HAP-1 (cell line): ENCODE measurements around the gene TSPOAP1.
"Not testable (repeated sequence)": the region's sequence is repeated elsewhere in the genome, so short reads cannot be mapped to it uniquely, and the experiment has no call there.

Experiments used
- DNase-seq, 2 experiments: peaks; one replicate each; pipeline ENCODE4 v3.0.0-alpha.2; 2016 to 2020; ENCODE audit warnings: low spot score in 2 of 2
- H3K27me3 ChIP-seq: fragments of 250-450 bp; sonication (Bioruptor Pico); 2 replicates; pipeline ENCODE4 v1.5.1; 2020; ENCODE audit warnings: low read depth, mild to moderate bottlenecking, moderate library complexity
- H3K36me3 ChIP-seq: fragments of 250-450 bp; sonication (Bioruptor Pico); replicated peaks from 2 replicates; pipeline ENCODE4 v1.5.1; 2020; ENCODE audit warnings: mild to moderate bottlenecking
- H3K4me1 ChIP-seq: fragments of 250-450 bp; sonication (Bioruptor Pico); 2 replicates; pipeline ENCODE4 v1.5.1; 2020; ENCODE audit warnings: mild to moderate bottlenecking
- H3K4me3 ChIP-seq: fragments of 250-450 bp; sonication (Bioruptor Pico); 2 replicates; pipeline ENCODE4 v1.5.1; 2020; ENCODE audit warnings: mild to moderate bottlenecking, moderate library complexity
- H3K9me3 ChIP-seq: fragments of 250-450 bp; sonication (Bioruptor Pico); 2 replicates; pipeline ENCODE4 v1.5.1; 2020; ENCODE audit warnings: mild to moderate bottlenecking, moderate library complexity
- in situ Hi-C: fragments of 300-500 bp; cut with MboI; formaldehyde crosslinking; loops from 3 replicates; pipeline ENCODE4 v1.14.3; 2020; ENCODE audit warnings: low sequenced_read_pairs, inconsistent platforms, mixed read lengths

The TSPOAP1 gene

DNA sequence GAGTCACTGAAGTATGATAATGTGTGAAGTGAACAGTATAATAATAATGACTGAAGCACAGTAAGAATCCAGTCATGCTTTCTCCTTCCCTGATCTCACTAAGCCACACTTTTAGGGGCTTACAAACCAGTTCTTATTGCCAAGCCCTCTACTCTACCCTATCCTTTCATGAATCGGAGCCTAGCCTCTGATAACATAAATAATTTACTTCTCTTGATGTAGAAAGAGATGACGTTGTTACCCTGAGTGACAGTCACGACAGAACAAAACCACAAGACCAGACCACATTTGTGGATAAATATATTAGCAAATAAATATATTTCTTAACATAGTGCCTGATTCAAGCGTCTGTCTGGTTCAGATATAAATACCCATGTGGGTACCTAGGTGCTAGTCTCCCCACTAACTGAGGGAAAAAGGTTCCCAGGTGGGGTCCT, 24.8 kb upstream of the TSPOAP1 start:
- in situ Hi-C loops: loop anchor here (5.0 kb wide), 1 partner anchor 64 kb away; the partner anchor contains the start of gene RNF43
- Histone ChIP-seq H3K4me1 (peaks cover 4% of the 10 kb centered on the region; the same call in 1 of the 2 replicates), H3K4me3 (peak overlapping the region; percentile 86; the same call in 1 of the 2 replicates), H3K36me3 (peaks cover 20% of the 10 kb centered on the region), H3K27me3 (no peaks in the 10 kb centered on the region), H3K9me3 (no peaks in the 10 kb centered on the region)
- DNase-seq: no peak

DNA sequence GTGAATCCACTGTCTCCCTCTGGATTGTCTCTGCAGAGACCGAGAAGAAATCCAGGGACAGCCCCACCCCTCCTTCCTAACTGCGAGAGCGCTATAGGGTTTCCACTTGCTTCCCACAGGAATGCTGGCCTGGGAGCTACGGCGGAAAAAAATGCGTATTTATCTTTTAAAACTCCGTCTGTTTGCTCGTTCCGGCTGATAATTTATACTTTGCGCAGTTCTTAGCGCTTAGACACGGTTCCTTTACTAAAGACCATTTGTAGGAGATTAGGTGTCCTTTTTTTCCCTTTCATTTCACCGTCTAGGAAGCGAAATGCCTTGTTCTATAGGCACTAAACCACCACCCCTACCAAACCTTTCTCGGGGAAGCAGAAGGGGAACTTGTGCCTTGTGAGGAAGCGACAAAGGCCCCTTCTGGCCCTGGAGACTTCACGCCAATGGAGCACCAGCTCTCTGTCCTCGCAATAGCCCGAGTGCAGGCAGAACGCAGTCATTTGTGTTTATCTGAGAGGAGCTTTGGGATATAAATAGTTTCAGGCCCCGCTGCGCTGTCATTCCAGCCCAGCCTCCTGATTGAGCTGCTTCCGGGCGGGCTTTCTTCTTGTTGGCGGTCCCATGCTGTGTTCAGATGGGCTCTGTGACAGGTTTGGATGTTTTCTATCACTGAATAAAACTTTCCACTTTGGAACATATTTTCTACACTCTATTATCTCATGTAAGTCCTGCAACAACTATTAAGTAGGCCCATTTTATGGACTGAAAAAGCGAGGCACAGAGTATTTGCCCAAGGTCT, 24.2 kb upstream of the TSPOAP1 start:
- Histone ChIP-seq H3K36me3 (peaks cover 26% of the 10 kb centered on the region), H3K9me3 (no peaks in the 10 kb centered on the region), H3K4me3 (peak overlapping the region; percentile 86), H3K27me3 (no peaks in the 10 kb centered on the region), H3K4me1 (peaks cover 4% of the 10 kb centered on the region; the same call in 1 of the 2 replicates)
- peak in 1 of 2 experiments; percentile 22 for DNase-seq
- in situ Hi-C loops: loop anchor here (5.0 kb wide), 1 partner anchor 65 kb away; the partner anchor contains the start of gene RNF43

DNA sequence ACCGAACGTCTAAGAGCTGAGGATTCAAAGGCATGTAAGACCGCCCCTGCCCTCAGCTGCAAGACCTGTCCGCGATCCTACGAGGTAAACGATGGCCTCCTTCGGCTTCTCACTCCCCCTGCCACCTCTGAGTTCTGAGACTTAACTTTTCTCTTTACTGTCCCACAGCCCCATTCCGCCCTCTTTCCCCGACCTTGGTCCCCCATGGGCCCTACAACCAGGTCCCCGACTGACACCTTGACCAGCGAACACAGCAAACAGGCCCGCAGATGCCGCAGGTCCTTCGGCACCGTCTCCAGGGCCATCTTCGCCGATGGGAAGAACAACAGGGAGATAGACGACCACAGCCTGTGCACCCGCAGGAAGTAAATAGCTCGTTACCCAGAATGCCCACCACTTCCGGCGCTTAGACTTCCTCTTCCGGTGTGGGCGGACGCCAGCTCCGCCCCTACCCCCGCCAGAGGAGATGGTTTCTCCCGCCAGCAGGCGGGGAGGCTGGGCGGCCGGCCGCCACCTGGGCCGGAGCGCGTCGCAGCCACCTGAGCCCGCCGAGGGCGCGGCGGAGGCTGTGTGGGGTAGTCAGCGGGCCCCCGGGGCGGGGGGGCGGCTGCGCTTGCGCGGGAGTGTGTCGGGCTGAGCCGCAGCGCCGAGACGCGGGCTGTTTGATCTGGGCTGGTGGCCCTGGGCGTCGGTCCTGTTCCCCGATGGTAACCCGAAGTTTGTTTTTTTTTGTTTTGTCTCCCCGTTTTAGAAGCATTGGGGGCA, 23.4 kb upstream of the TSPOAP1 start, which contains the start of gene SUPT4H1:
TSS of gene SUPT4H1 (minus strand) at position 371 of the 765 bp plus-strand sequence. CDS start at position 305, 66 bp downstream.
- in situ Hi-C loops: loop anchor here (5.0 kb wide), 1 partner anchor 65 kb away; the partner anchor contains the start of gene RNF43
- H3K36me3 ChIP-seq: peaks cover 31% of the 10 kb centered on the region

DNA sequence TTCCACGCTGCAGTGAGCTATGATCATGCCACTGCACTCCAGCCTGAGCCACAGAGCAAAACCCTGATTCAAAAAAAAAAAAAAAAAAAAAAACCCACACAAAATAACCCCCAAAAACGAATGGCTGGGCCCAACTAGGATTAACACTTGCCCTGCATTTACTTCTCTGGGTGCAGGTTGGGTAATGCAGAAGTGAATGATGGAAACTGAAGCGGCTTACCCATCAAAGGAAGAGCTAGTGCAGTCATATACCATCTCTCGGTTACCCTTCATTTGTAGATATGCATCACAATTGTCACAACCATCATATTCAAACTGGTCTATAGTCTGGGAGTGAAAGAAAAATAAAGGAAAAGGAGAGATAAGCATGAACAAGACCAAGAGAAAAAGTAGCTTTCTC, 22.6 kb upstream of the TSPOAP1 start:
- peaks cover 4% of the 10 kb centered on the region; the same call in 1 of the 2 replicates for H3K4me1 ChIP-seq
- H3K4me3 ChIP-seq: peak overlapping the region; percentile 86
- no peaks in the 10 kb centered on the region for H3K9me3 ChIP-seq
- no peaks in the 10 kb centered on the region for H3K27me3 ChIP-seq
- no peak for DNase-seq
- H3K36me3 ChIP-seq: peaks cover 36% of the 10 kb centered on the region
- in situ Hi-C loops: loop anchor here (5.0 kb wide), 1 partner anchor 66 kb away; the partner anchor contains the start of gene RNF43

More for the DNA sequence above, 23.4 kb upstream of the TSPOAP1 start, which contains the start of gene SUPT4H1:
- Histone ChIP-seq H3K4me3 (peak within 1 kb of the TSS; percentile 86), H3K9me3 (no peaks in the 10 kb centered on the region), H3K27me3 (no peaks in the 10 kb centered on the region), H3K4me1 (peaks cover 4% of the 10 kb centered on the region; the same call in 1 of the 2 replicates)
- DNase-seq: peak; percentile 89 to 92

DNA sequence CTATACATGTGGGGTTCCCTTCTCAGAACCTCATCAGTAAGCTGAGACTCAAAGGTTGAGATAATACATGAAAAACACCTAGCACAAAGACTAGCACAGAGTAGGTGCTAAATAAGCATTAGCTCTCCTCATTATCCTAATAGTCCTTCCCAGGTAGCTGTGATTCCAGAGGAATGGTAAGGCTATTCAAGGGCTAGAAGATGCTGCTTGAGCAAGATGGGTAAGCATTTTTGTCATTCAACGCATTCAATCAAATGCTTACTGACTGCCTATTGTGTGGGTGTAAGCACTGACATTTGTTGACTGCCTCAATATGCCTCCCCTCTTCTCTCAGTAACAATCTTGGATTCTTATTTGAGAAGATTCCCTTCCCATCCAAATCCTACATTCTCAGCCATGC, 19.4 kb upstream of the TSPOAP1 start:
- H3K27me3 ChIP-seq: no peaks in the 10 kb centered on the region
- peaks cover 2% of the 10 kb centered on the region; the same call in 1 of the 2 replicates for H3K4me1 ChIP-seq
- no peak overlapping the region for H3K4me3 ChIP-seq
- no peak for DNase-seq
- H3K36me3 ChIP-seq: peaks cover 55% of the 10 kb centered on the region
- in situ Hi-C loops: no loop called here
- no peaks in the 10 kb centered on the region for H3K9me3 ChIP-seq

DNA sequence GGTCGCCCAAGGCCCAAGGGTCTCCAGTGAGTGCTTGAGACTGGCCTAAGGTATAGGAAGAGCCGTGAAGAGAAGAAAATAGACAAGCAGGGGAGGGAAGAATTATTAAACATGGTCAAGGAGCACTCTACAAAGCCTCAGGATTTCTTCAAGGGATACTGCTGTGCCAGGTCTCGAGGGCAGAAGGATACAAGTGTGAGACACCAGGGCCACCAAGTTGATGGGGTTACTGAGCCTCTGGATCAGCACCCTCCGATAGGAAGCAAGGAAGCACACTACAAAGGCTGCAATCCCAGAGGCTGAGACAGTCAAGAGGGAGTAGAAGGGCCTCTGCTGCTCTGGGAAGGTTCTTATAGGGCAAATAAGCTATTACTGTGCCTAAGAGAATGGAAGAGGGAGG, 16.9 kb upstream of the TSPOAP1 start:
- H3K4me1 ChIP-seq: no peaks in the 10 kb centered on the region
- DNase-seq: no peak
- no peaks in the 10 kb centered on the region for H3K27me3 ChIP-seq
- H3K36me3 ChIP-seq: peaks cover 55% of the 10 kb centered on the region
- no peak overlapping the region for H3K4me3 ChIP-seq
- in situ Hi-C loops: no loop called here
- H3K9me3 ChIP-seq: no peaks in the 10 kb centered on the region

DNA sequence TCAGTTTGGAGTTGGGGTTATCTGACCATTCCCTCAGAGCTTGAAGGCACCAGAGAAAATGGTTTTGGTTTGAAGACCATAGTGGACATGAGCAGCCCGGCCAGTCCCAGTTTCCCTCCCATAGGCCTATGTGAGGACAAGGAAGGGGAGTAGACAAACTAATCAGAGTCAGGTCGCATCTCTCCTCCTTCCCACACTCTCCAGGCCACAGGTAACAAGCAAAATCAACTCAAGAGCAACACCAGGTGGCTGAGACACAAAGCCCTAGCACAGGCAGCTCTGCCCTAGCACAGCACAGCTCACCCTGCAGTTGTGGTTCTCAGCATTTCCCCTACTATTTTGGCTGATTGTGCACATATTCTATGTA, 16.2 kb upstream of the TSPOAP1 start:
- no peaks in the 10 kb centered on the region for H3K4me1 ChIP-seq
- in situ Hi-C loops: no loop called here
- H3K27me3 ChIP-seq: no peaks in the 10 kb centered on the region
- H3K4me3 ChIP-seq: no peak overlapping the region
- DNase-seq: no peak
- peaks cover 48% of the 10 kb centered on the region for H3K36me3 ChIP-seq
- no peaks in the 10 kb centered on the region for H3K9me3 ChIP-seq

DNA sequence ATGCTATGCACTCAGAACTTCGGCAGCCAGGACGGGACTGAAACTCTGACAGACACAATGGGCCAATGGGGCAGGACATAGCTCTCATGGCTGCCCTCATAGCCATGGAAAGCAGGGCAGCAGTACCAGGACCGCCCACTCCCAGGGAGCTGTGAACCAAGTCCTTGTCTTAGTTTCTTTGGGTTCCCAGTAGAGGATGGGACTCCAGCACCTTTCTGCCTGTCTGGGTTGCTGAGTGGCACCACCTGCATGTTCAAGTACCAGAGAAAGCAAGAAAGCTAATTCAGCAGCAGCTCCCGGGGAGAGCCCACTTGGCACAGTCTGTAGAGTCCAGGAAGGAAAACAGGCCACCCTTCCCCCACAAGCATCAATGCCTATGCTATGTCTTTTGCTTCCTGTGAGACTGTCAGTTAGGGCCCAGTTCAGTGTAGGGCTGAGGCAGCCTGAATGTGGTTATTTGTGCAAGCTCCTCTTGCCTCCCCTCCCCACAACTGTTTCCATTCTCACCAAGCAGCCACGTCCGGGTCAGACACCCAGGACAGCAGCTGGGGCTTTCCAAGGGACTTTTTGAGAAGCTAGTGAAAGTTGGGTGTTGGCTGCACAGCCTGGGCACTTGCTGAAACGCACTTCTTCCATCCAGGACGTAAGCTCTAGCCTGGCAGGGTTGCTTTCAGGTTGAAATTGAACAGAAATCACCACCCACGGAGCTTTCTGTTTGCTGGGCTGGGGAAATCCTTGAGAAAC, 15.6 kb upstream of the TSPOAP1 start:
- no peak for DNase-seq
- Histone ChIP-seq H3K36me3 (peaks cover 43% of the 10 kb centered on the region), H3K9me3 (no peaks in the 10 kb centered on the region), H3K4me3 (no peak overlapping the region), H3K4me1 (no peaks in the 10 kb centered on the region), H3K27me3 (no peaks in the 10 kb centered on the region)
- in situ Hi-C loops: no loop called here

DNA sequence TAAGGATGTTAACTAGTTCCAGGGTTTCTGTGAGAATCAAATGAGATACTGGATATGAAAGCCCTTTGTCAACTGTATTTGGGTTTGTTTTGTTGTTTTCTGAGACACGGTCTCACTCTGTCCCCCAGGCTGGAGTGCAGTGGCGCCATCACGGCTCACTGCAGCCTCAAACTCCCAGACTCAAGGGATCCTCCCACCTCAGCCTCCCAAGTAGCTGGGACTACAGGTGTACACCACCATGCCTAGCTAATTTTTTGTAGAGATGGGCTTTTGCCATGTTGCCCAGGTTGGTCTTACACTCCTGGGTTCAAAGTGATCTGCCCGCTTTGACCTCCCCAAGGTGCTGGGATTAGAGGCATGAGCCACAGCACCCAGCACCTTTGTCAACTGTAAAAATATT, 14.5 kb upstream of the TSPOAP1 start:
- H3K36me3 ChIP-seq: peaks cover 32% of the 10 kb centered on the region
- H3K4me3 ChIP-seq: no peak overlapping the region
- no peaks in the 10 kb centered on the region for H3K4me1 ChIP-seq
- no peak for DNase-seq
- no peaks in the 10 kb centered on the region for H3K9me3 ChIP-seq
- in situ Hi-C loops: no loop called here
- no peaks in the 10 kb centered on the region for H3K27me3 ChIP-seq

DNA sequence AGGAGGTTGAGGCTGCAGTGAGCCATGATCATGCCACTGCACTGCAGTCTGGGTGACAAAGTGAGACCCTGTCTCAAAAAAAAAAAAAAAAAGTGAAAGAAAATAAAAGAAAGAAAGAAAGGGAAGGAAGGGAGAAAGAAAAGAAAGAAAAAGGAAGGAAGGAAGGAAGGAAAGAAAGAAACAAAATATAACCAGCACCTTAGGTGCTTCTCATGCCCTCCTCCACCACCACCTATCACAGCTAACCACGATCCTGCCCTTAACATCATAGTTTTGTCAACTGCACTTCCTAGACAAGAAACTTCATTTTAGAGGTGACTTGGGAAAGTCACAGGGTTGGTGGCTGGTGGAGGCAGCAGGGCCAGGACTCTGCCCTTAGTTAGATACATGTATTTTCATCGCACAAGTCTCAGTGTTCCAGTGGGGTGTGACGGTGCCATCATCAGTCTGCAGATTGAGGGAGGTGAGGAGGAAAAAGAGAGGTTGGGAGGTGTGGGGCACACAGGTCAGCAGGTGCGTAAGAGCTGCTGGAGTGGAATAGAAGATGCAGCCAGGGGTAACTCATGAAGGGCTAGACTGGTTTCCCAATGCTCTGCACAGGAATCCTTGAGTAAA, 13.4 kb upstream of the TSPOAP1 start:
- Histone ChIP-seq H3K36me3 (peaks cover 24% of the 10 kb centered on the region), H3K9me3 (no peaks in the 10 kb centered on the region), H3K4me3 (no peak overlapping the region), H3K27me3 (peaks cover 4% of the 10 kb centered on the region; the same call in 1 of the 2 replicates), H3K4me1 (no peaks in the 10 kb centered on the region)
- in situ Hi-C loops: no loop called here
- DNase-seq: no peak

DNA sequence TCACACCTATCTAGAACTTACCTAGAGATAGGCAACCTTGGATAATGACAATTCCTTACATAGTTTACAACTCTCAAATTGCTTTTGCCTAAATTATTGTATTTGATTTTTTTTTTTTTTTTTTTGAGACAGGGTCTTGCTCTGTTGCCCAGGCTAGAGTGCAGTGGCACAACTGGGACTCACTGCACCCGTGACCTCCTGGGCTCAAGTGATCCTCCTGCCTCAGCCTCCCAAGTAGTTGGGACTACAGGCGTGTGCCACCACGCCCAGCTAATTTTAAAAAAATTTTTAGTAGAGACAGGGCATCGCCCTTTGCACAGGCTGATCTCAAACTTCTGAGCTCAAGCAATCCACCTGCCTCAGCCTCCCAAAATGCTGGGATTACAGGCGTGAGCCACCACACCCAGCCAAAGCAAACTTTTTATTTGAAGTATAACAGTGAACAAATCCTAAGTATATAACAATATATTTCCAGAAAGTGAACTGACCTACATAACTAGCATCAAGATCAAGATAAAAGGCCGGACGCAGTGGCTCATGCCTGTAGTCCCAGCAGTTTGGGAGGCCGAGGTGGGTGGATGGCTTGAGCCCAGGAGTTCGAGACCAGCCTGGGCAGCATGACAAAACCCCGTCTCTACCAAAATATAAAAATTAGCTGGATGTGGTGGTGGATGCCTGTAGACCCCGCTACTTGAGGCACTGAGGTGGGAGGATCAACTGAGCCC, 12.7 kb upstream of the TSPOAP1 start:
- H3K27me3 ChIP-seq, in situ Hi-C loops, H3K4me1 ChIP-seq, H3K9me3 ChIP-seq, DNase-seq, H3K4me3 ChIP-seq: not testable (repeated sequence)
- H3K36me3 ChIP-seq: peaks cover 20% of the 10 kb centered on the region

DNA sequence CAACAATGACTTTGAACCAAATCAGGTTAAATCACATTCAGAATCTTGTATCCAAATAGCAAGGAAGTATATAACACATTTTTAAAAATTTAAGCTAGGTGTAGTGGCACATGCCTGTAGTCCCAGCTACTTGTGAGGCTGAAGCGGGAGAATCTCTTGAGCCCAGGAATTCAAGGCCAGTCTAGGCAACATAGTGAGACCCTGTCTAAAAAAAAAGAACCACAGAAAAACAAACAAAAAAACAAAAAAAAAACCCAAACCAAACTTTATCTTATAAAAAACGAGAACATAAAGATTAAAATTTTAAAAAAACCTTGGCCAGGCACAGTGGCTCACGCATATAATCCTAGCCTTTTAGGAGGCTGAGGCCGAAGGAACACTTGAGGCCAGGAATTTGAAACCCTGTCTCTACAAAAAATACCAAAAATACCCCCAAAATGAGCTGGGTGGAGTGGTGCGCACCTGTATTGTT, 11.8 kb upstream of the TSPOAP1 start:
- no peak for DNase-seq
- Histone ChIP-seq H3K9me3 (no peaks in the 10 kb centered on the region), H3K4me1 (no peaks in the 10 kb centered on the region), H3K36me3 (peaks cover 11% of the 10 kb centered on the region), H3K4me3 (no peak overlapping the region), H3K27me3 (peaks cover 4% of the 10 kb centered on the region; the same call in 1 of the 2 replicates)
- in situ Hi-C loops: no loop called here
